NB4 (cell line): Measurements from ENCODE around the gene DTNB.

ENCODE experiments used
- MYC ChIP-seq: IDR thresholded peaks from 2 replicates; pipeline ENCODE4 v1.6.1; 2011; ENCODE audit warnings: low read depth, low read length
- POLR2A ChIP-seq: IDR thresholded peaks from 2 replicates; pipeline ENCODE4 v1.6.1; 2011; ENCODE audit warnings: mild to moderate bottlenecking; ENCODE audit not compliant: insufficient read length; ENCODE audit errors: extremely low read depth
- TF ChIP-seq, protein P1 (sequence below): IDR thresholded peaks from one replicate; pipeline ENCODE4 v1.5.1; 2012; ENCODE audit warnings: low read depth, low read length
- TF ChIP-seq, protein P2 (sequence below): IDR thresholded peaks from 2 replicates; pipeline ENCODE4 v1.6.1; 2011; ENCODE audit warnings: low read depth, low read length

DNA sequence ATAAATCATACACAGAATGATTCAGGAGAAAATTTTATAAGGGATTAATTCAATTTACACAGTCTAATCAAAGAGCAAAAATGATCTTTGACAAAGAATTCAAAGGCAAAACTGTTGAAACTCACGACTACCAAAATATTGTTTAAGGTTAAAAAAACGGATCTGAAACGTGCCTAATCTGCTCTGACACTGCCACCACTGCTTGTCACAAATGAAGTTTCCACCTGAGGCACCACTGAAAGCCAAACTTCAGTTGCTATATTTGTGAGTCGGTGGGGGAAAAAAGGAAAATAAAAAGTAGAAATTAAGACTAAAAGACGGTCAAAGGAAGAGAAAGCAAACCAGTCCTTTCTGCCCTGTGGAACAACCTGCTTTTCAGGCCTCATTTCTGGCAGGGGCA is 191.0 kb downstream of the DTNB start:
- TF ChIP-seq, protein P1, sequence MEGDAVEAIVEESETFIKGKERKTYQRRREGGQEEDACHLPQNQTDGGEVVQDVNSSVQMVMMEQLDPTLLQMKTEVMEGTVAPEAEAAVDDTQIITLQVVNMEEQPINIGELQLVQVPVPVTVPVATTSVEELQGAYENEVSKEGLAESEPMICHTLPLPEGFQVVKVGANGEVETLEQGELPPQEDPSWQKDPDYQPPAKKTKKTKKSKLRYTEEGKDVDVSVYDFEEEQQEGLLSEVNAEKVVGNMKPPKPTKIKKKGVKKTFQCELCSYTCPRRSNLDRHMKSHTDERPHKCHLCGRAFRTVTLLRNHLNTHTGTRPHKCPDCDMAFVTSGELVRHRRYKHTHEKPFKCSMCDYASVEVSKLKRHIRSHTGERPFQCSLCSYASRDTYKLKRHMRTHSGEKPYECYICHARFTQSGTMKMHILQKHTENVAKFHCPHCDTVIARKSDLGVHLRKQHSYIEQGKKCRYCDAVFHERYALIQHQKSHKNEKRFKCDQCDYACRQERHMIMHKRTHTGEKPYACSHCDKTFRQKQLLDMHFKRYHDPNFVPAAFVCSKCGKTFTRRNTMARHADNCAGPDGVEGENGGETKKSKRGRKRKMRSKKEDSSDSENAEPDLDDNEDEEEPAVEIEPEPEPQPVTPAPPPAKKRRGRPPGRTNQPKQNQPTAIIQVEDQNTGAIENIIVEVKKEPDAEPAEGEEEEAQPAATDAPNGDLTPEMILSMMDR = no peak
- no peak for TF ChIP-seq MYC
- no peak for TF ChIP-seq POLR2A
- TF ChIP-seq, protein P2, sequence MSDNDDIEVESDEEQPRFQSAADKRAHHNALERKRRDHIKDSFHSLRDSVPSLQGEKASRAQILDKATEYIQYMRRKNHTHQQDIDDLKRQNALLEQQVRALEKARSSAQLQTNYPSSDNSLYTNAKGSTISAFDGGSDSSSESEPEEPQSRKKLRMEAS = no peak
